HepG2 (cell line): ENCODE data around the gene ZMYND8. TPM values are rescaled to one million over a fixed set of nuclear protein-coding genes. Genes with fewer than 3 reads are reported as not detected.

Experiments used
- ARNT2 ChIP-seq: sonication (generic); formaldehyde crosslinking; IDR thresholded peaks from 2 replicates; pipeline ENCODE4 v1.8.0; 2022; ENCODE audit warnings: mild to moderate bottlenecking, low read depth, missing genetic modification reagents, moderate library complexity
- ELF3 ChIP-seq: IDR thresholded peaks from 2 replicates; pipeline ENCODE4 v1.6.1; 2016; ENCODE audit warnings: missing genetic modification reagents, missing compliant biosample characterization
- ETV6 ChIP-seq: sonication (generic); formaldehyde crosslinking; conservative IDR thresholded peaks from 2 replicates; pipeline ENCODE4 v1.4.0; 2020; ENCODE audit warnings: missing genetic modification reagents
- GATA4 ChIP-seq: sonication (generic); IDR thresholded peaks from 2 replicates; pipeline ENCODE4 v1.6.1; 2016; ENCODE audit warnings: antibody characterized with exemption, low read depth, borderline replicate concordance
- MED8 ChIP-seq: sonication (generic); formaldehyde crosslinking; IDR thresholded peaks from 2 replicates; pipeline ENCODE4 v1.8.1; 2023; ENCODE audit warnings: mild to moderate bottlenecking, missing genetic modification reagents; ENCODE audit not compliant: insufficient replicate concordance
- NFE2L1 ChIP-seq: sonication (generic); formaldehyde crosslinking; IDR thresholded peaks from 2 replicates; pipeline ENCODE4 v1.4.0; 2020; ENCODE audit warnings: missing genetic modification reagents, mild to moderate bottlenecking, borderline replicate concordance
- SOX6 ChIP-seq, 2 experiments: fragments of 450-650 bp in 1 of 2; sonication (generic) in 1 of 2; formaldehyde crosslinking in 1 of 2; IDR thresholded peaks; 2 replicates each; pipeline versions ENCODE4 v1.4.0 to v1.6.1; 2017 to 2020; ENCODE audit warnings: antibody characterized with exemption in 1 of 2, mild to moderate bottlenecking in 1 of 2, missing genetic modification reagents in 1 of 2
- ZFP36 ChIP-seq: fragments of 150-350 bp; IDR thresholded peaks from 2 replicates; pipeline ENCODE4 v1.6.1; 2018; ENCODE audit warnings: borderline replicate concordance, low read length, low read depth; ENCODE audit not compliant: partially characterized antibody
- ZNF264 ChIP-seq: sonication (generic); formaldehyde crosslinking; IDR thresholded peaks from 2 replicates; pipeline ENCODE4 v1.4.0; 2020; ENCODE audit warnings: missing genetic modification reagents
- ZNF747 ChIP-seq: sonication (generic); formaldehyde crosslinking; IDR thresholded peaks from 2 replicates; pipeline ENCODE4 v1.8.1; 2023; ENCODE audit warnings: missing genetic modification reagents, mild to moderate bottlenecking, borderline replicate concordance
- polyA plus RNA-seq, 8 experiments: library from polyadenylated mRNA; depleted of rRNA in 3 of 8; stranded (reverse) in 7 of 8; unstranded in 1 of 8; fragments of >200 nt; fragmentation: Illumina TruSeq in 4 of 8; extraction: Trizol in 4 of 8; gene quantifications; 2 replicates each; pipeline versions ENCODE4 v1.2.1 to v1.2.3, GENCODE V29; 2011 to 2016; ENCODE audit warnings: low read depth in 4 of 8, missing spikeins in 1 of 8, mixed read lengths in 1 of 8; ENCODE audit not compliant: insufficient read depth in 1 of 8
- total RNA-seq, 5 experiments: library from RNA; depleted of rRNA; stranded (reverse); fragments of >200 nt; fragmentation: Illumina TruSeq; extraction: Trizol; gene quantifications; 2 replicates each; pipeline ENCODE4 v1.2.3, GENCODE V29; 2016; ENCODE audit warnings: low read depth in 1 of 5
- TF ChIP-seq, protein P1 (sequence below): sonication (generic); formaldehyde crosslinking; IDR thresholded peaks from 2 replicates; pipeline ENCODE4 v1.8.1; 2022; ENCODE audit warnings: low read depth, mild to moderate bottlenecking, missing genetic modification reagents
- TF ChIP-seq, protein P2 (sequence below): sonication (generic); formaldehyde crosslinking; IDR thresholded peaks from 2 replicates; pipeline ENCODE4 v1.5.0; 2020; ENCODE audit warnings: missing genetic modification reagents
- TF ChIP-seq, protein P3 (sequence below): sonication (generic); formaldehyde crosslinking; IDR thresholded peaks from 2 replicates; pipeline ENCODE4 v1.4.0; 2020; ENCODE audit warnings: missing genetic modification reagents; ENCODE audit errors: not compliant biosample characterization
- TF ChIP-seq, protein P4 (sequence below): sonication (generic); formaldehyde crosslinking; IDR thresholded peaks from one replicate; pipeline ENCODE4 v1.5.1; 2020; ENCODE audit warnings: mild to moderate bottlenecking, missing genetic modification reagents; ENCODE audit errors: not compliant biosample characterization

The ZMYND8 gene
- total and polyA plus RNA-seq, 2 of the 13 experiments (the other 11 are each of a cell fraction or from before 2014, with no cell fraction given) = 53.9 to 84.7 TPM

DNA sequence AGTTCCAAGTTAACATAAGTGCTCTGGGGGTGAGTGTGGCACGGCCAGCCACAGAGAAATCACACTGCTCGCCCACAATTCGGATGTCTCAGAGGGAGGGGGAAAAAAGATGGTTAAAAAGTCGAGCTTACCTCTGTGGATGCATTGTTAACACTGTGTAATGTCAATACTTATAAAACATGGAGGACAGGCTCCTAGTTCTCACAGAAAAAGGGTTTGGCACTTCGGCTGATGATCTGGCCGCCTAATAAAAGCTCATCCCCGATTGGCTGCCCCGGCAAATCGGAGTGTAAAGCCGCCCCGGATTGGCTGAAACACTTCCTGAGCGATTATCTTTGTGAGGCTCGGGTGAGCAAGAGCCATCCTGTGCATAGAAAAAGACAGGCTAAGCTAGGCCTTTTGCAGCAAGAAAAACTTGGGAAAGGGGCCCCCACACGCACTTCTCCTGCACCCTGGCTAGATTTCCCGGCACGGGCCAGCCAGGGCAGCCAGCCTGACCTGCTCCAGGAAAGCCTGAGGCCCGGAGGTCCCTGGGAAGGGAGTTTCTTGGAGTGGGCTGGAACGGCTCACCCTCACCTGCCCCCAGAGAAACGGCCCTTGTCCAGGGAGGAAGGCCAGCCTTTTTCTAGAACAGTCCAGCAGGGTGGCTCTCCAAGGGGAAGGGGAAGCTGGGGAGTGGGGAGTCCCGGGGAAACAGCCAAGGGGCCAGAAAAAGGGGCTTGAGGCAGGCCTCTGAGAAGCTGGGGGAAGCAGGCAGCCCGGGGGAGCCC is at the start of gene ZMYND8 (continued):
- TF ChIP-seq ZNF747 (CRISPR knock-in tag) = no peak
- TF ChIP-seq, protein P1, sequence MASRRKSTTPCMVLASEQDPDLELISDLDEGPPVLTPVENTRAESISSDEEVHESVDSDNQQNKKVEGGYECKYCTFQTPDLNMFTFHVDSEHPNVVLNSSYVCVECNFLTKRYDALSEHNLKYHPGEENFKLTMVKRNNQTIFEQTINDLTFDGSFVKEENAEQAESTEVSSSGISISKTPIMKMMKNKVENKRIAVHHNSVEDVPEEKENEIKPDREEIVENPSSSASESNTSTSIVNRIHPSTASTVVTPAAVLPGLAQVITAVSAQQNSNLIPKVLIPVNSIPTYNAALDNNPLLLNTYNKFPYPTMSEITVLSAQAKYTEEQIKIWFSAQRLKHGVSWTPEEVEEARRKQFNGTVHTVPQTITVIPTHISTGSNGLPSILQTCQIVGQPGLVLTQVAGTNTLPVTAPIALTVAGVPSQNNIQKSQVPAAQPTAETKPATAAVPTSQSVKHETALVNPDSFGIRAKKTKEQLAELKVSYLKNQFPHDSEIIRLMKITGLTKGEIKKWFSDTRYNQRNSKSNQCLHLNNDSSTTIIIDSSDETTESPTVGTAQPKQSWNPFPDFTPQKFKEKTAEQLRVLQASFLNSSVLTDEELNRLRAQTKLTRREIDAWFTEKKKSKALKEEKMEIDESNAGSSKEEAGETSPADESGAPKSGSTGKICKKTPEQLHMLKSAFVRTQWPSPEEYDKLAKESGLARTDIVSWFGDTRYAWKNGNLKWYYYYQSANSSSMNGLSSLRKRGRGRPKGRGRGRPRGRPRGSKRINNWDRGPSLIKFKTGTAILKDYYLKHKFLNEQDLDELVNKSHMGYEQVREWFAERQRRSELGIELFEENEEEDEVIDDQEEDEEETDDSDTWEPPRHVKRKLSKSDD (CRISPR knock-in tag) = no peak; the same call in 1 of the 2 replicates
- TF ChIP-seq ZFP36 = no peak
- TF ChIP-seq, protein P2, sequence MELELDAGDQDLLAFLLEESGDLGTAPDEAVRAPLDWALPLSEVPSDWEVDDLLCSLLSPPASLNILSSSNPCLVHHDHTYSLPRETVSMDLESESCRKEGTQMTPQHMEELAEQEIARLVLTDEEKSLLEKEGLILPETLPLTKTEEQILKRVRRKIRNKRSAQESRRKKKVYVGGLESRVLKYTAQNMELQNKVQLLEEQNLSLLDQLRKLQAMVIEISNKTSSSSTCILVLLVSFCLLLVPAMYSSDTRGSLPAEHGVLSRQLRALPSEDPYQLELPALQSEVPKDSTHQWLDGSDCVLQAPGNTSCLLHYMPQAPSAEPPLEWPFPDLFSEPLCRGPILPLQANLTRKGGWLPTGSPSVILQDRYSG (CRISPR knock-in tag) = no peak; the same call in 1 of the 2 replicates
- TF ChIP-seq, protein P3, sequence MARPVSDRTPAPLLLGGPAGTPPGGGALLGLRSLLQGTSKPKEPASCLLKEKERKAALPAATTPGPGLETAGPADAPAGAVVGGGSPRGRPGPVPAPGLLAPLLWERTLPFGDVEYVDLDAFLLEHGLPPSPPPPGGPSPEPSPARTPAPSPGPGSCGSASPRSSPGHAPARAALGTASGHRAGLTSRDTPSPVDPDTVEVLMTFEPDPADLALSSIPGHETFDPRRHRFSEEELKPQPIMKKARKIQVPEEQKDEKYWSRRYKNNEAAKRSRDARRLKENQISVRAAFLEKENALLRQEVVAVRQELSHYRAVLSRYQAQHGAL (CRISPR knock-in tag) = no peak
- peak; percentile 86 for TF ChIP-seq MED8
- peak; percentile 54 for TF ChIP-seq ELF3 (CRISPR knock-in tag)
- TF ChIP-seq NFE2L1 (CRISPR knock-in tag) = no peak
- TF ChIP-seq ZNF264 (CRISPR knock-in tag) = no peak
- TF ChIP-seq GATA4 = peak; percentile 72
- TF ChIP-seq, protein P4, sequence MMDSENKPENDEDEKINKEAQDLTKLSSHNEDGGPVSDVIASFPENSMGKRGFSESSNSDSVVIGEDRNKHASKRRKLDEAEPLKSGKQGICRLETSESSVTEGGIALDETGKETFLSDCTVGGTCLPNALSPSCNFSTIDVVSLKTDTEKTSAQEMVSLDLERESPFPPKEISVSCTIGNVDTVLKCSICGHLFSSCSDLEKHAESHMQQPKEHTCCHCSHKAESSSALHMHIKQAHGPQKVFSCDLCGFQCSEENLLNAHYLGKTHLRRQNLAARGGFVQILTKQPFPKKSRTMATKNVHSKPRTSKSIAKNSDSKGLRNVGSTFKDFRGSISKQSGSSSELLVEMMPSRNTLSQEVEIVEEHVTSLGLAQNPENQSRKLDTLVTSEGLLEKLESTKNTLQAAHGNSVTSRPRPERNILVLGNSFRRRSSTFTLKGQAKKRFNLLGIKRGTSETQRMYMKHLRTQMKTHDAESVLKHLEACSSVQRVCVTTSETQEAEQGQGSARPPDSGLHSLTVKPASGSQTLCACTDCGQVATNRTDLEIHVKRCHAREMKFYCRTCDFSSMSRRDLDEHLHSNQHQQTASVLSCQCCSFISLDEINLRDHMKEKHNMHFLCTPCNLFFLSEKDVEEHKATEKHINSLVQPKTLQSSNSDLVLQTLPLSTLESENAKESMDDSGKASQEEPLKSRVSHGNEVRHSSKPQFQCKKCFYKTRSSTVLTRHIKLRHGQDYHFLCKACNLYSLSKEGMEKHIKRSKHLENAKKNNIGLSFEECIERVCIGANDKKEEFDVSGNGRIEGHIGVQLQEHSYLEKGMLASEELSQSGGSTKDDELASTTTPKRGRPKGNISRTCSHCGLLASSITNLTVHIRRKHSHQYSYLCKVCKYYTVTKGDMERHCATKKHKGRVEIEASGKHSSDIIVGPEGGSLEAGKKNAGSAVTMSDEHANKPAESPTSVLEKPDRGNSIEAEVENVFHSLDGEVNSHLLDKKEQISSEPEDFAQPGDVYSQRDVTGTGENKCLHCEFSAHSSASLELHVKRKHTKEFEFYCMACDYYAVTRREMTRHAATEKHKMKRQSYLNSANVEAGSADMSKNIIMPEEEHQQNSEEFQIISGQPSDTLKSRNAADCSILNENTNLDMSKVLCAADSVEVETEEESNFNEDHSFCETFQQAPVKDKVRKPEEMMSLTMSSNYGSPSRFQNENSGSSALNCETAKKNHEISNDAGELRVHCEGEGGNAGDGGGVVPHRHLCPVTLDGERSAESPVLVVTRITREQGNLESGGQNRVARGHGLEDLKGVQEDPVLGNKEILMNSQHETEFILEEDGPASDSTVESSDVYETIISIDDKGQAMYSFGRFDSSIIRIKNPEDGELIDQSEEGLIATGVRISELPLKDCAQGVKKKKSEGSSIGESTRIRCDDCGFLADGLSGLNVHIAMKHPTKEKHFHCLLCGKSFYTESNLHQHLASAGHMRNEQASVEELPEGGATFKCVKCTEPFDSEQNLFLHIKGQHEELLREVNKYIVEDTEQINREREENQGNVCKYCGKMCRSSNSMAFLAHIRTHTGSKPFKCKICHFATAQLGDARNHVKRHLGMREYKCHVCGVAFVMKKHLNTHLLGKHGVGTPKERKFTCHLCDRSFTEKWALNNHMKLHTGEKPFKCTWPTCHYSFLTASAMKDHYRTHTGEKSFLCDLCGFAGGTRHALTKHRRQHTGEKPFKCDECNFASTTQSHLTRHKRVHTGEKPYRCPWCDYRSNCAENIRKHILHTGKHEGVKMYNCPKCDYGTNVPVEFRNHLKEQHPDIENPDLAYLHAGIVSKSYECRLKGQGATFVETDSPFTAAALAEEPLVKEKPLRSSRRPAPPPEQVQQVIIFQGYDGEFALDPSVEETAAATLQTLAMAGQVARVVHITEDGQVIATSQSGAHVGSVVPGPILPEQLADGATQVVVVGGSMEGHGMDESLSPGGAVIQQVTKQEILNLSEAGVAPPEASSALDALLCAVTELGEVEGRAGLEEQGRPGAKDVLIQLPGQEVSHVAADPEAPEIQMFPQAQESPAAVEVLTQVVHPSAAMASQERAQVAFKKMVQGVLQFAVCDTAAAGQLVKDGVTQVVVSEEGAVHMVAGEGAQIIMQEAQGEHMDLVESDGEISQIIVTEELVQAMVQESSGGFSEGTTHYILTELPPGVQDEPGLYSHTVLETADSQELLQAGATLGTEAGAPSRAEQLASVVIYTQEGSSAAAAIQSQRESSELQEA (CRISPR knock-in tag) = no peak
- no peak for TF ChIP-seq SOX6 (IDR thresholded peaks at IDR 0.05)
- TF ChIP-seq SOX6 (CRISPR knock-in tag; IDR thresholded peaks at IDR 0.05) = peak; percentile 63; the same call in 1 of the 2 replicates
- 0 out of 2 replicates have a peak, but pooled peaks have one; percentile 34 for TF ChIP-seq ARNT2 (CRISPR knock-in tag)
- 0 out of 2 replicates have a peak, but pooled peaks have one; percentile 46 for TF ChIP-seq ETV6
